Endothelial cell of umbilical vein (primary cell): Measurements from ENCODE around the gene POP7. TPM values are rescaled to one million over a fixed set of nuclear protein-coding genes. Genes with fewer than 3 reads are reported as not detected.

ENCODE experiments used
- BruUV-seq: library from RNA; stranded (reverse); fragments of 400-500 nt; replicated peaks from 2 replicates; lab custom pipeline; 2021; lab: Mats Ljungman, UMichigan
- CTCF ChIA-PET: fragments of 300-600, 350-600 bp; sonication (Branson Sonifier 250); formaldehyde crosslinking; loops from one replicate; lab custom pipeline; 2021; ENCODE audit warnings: antibody characterized with exemption, inconsistent platforms; lab: Charles Lee
- POLR2A ChIA-PET: fragments of 300-600, 350-600 bp; sonication (Branson Sonifier 250); formaldehyde crosslinking; loops from one replicate; lab custom pipeline; 2021; ENCODE audit warnings: antibody characterized with exemption, inconsistent platforms; lab: Charles Lee
- DNase-seq: peaks from one replicate; pipeline ENCODE4 v3.0.0-alpha.2; 2011; ENCODE audit warnings: low read depth, low spot score
- FAIRE-seq: peaks from 2 replicates; lab custom pipeline; 2011; peaks lifted over from hg19 to GRCh38; lab: Jason Lieb, UNC
- H2AFZ ChIP-seq: 2 replicates; pipeline ENCODE4 v1.6.0; 2012; ENCODE audit warnings: low read depth, low read length, control low read depth, inconsistent platforms
- H3K27ac ChIP-seq: 2 replicates; pipeline ENCODE4 v1.5.1; 2011; ENCODE audit warnings: low read depth, mild to moderate bottlenecking, control low read depth, low read length, moderate library complexity; ENCODE audit not compliant: insufficient read depth
- H3K27me3 ChIP-seq, 2 experiments: 2 replicates each; pipeline versions ENCODE4 v1.6.0 to v1.6.1; 2011; ENCODE audit warnings: low read length in 2 of 2, mixed read lengths in 1 of 2; ENCODE audit not compliant: control insufficient read depth in 2 of 2, insufficient read depth in 2 of 2
- H3K36me3 ChIP-seq, 2 experiments: 2 replicates in 1 of 2; 3 replicates in 1 of 2; pipeline ENCODE4 v1.5.1; 2011; ENCODE audit warnings: low read length in 2 of 2, mild to moderate bottlenecking in 1 of 2, moderate library complexity in 1 of 2; ENCODE audit not compliant: control insufficient read depth in 2 of 2, insufficient read depth in 2 of 2; ENCODE audit errors: extremely low read depth in 1 of 2
- H3K4me1 ChIP-seq: 3 replicates; pipeline ENCODE4 v1.5.1; 2011; ENCODE audit warnings: mild to moderate bottlenecking, low read length; ENCODE audit not compliant: control insufficient read depth, insufficient read depth; ENCODE audit errors: extremely low read depth
- H3K4me2 ChIP-seq: 2 replicates; pipeline ENCODE4 v1.6.1; 2011; ENCODE audit warnings: low read length, control low read depth, mixed read lengths; ENCODE audit not compliant: insufficient read depth
- H3K4me3 ChIP-seq, 3 experiments: fragments of 200-600 bp in 1 of 3; sonication (generic), shearing (Covaris generic) in 1 of 3; replicated peaks in 1 of 3; 2 replicates each; pipeline ENCODE4 v1.5.1; 2011 to 2016; ENCODE audit warnings: control low read depth in 3 of 3, low read length in 3 of 3, mild to moderate bottlenecking in 2 of 3, inconsistent platforms in 1 of 3, low read depth in 1 of 3, moderate library complexity in 1 of 3; ENCODE audit not compliant: insufficient read depth in 1 of 3
- H3K79me2 ChIP-seq: 2 replicates; pipeline ENCODE4 v1.6.0; 2012; ENCODE audit warnings: low read length, inconsistent platforms; ENCODE audit not compliant: control insufficient read depth, insufficient read depth
- H3K9ac ChIP-seq: replicated peaks from 2 replicates; pipeline ENCODE3; 2011; ENCODE audit warnings: low read length, control low read depth; ENCODE audit not compliant: insufficient read depth; ENCODE audit errors: extremely low read depth
- H3K9me1 ChIP-seq: replicated peaks from 3 replicates; pipeline ENCODE4 v1.6.0; 2011; ENCODE audit warnings: mild to moderate bottlenecking, low read length; ENCODE audit not compliant: control insufficient read depth, insufficient read depth; ENCODE audit errors: extremely low read depth
- H3K9me3 ChIP-seq: replicated peaks from 2 replicates; pipeline ENCODE4 v1.5.1; 2012; ENCODE audit warnings: low read length, inconsistent platforms; ENCODE audit not compliant: control insufficient read depth, insufficient read depth
- H4K20me1 ChIP-seq: replicated peaks from 2 replicates; pipeline ENCODE3; 2011; ENCODE audit warnings: mild to moderate bottlenecking, low read length; ENCODE audit not compliant: control insufficient read depth, insufficient read depth; ENCODE audit errors: extremely low read depth
- EZH2 ChIP-seq: IDR thresholded peaks from 2 replicates; pipeline ENCODE4 v1.6.1; 2012; ENCODE audit warnings: borderline replicate concordance, low read depth, mild to moderate bottlenecking, moderate library complexity, low read length, inconsistent platforms; ENCODE audit not compliant: severe bottlenecking
- FOS ChIP-seq: IDR thresholded peaks from 2 replicates; pipeline ENCODE4 v1.6.1; 2011; ENCODE audit warnings: mild to moderate bottlenecking, low read length, moderate library complexity, borderline replicate concordance; ENCODE audit not compliant: insufficient read depth
- GATA2 ChIP-seq: IDR thresholded peaks from 2 replicates; pipeline ENCODE4 v1.7.0; 2011; ENCODE audit warnings: low read depth, mild to moderate bottlenecking, moderate library complexity, mixed read lengths, low read length; ENCODE audit not compliant: insufficient read length, insufficient read depth
- JUN ChIP-seq: IDR thresholded peaks from 2 replicates; pipeline ENCODE4 v1.6.1; 2011; ENCODE audit warnings: borderline replicate concordance, low read depth; ENCODE audit not compliant: insufficient read length, insufficient read depth
- MYC ChIP-seq: IDR thresholded peaks from one replicate; pipeline ENCODE4 v1.6.1; 2011; ENCODE audit warnings: mild to moderate bottlenecking, low read depth, low read length
- POLR2A ChIP-seq: IDR thresholded peaks from 2 replicates; pipeline ENCODE4 v1.6.1; 2012; ENCODE audit warnings: low read depth, mild to moderate bottlenecking, control low read depth, low read length
- POLR2AphosphoS5 ChIP-seq: IDR thresholded peaks from 2 replicates; pipeline ENCODE4 v1.6.1; 2012; ENCODE audit warnings: low read depth, mild to moderate bottlenecking, control low read depth, low read length, moderate library complexity; ENCODE audit not compliant: insufficient read depth
- dilution Hi-C: fragments of 300-500 bp; cut with MboI; formaldehyde crosslinking; loops from one replicate; pipeline ENCODE4 v1.15.0; 2019; ENCODE audit warnings: low sequenced_read_pairs; ENCODE audit not compliant: extremely low pct_ligation_motif_present
- intact Hi-C: fragments of 100-400 bp; cut with micrococcal nuclease; formaldehyde crosslinking; loops from one replicate; pipeline ENCODE4 v1.10.0; 2022
- polyA plus RNA-seq, 4 experiments: library from polyadenylated mRNA; depleted of rRNA in 3 of 4; stranded (reverse) in 3 of 4; unstranded in 1 of 4; fragments of >200 nt; gene quantifications; 2 replicates each; pipeline versions ENCODE4 v1.2.1 to v1.2.3, GENCODE V29; 2011 to 2012; ENCODE audit warnings: missing spikeins in 1 of 4
- total RNA-seq: library from RNA; stranded (reverse); gene quantifications from 2 replicates; pipeline ENCODE4 v1.2.3, GENCODE V29; 2021
- TF ChIP-seq, protein P1 (sequence below), 2 donors: IDR thresholded peaks; 1 replicate in 1 of 2; 2 replicates in 1 of 2; pipeline ENCODE4 v1.5.1; 2011; ENCODE audit warnings: low read length in 2 of 2, mild to moderate bottlenecking in 2 of 2, moderate library complexity in 2 of 2, control low read depth in 1 of 2, inconsistent platforms in 1 of 2, low read depth in 1 of 2; ENCODE audit not compliant: insufficient read depth in 1 of 2; ENCODE audit errors: extremely low read depth in 1 of 2
- TF ChIP-seq, protein P2 (sequence below): IDR thresholded peaks from 2 replicates; pipeline ENCODE4 v1.6.1; 2011; ENCODE audit not compliant: insufficient read depth, insufficient read length

The POP7 gene
- total and polyA plus RNA-seq, 2 donors (not counting 3 experiments of a cell fraction or from before 2014, with no cell fraction given) = 47.4 to 48.8 TPM

DNA sequence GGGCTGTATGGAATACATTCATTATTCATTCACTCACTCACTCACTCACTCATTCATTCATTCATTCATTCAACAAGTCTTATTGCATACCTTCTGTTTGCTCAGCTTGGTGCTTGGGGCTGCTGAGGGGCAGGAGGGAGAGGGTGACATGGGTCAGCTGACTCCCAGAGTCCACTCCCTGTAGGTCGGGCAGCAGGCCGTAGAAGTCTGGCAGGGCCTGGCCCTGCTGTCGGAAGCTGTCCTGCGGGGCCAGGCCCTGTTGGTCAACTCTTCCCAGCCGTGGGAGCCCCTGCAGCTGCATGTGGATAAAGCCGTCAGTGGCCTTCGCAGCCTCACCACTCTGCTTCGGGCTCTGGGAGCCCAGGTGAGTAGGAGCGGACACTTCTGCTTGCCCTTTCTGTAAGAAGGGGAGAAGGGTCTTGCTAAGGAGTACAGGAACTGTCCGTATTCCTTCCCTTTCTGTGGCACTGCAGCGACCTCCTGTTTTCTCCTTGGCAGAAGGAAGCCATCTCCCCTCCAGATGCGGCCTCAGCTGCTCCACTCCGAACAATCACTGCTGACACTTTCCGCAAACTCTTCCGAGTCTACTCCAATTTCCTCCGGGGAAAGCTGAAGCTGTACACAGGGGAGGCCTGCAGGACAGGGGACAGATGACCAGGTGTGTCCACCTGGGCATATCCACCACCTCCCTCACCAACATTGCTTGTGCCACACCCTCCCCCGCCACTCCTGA is 16.7 kb downstream of the POP7 start:
- Histone ChIP-seq H3K27ac (no peak overlapping the region), H2AFZ (no peak overlapping the region), H3K4me1 (no peaks in the 10 kb centered on the region), H3K4me2 (no peak overlapping the region), H3K36me3 (no peaks in the 10 kb centered on the region), H3K4me3 (no peak overlapping the region), H3K9me3 (no peaks in the 10 kb centered on the region), H3K9me1 (no peaks in the 10 kb centered on the region), H4K20me1 (no peaks in the 10 kb centered on the region), H3K27me3 (peaks cover 29 to 34% of the 10 kb centered on the region in 2 experiments), H3K9ac (no peak overlapping the region), H3K79me2 (no peaks in the 10 kb centered on the region)
- CTCF ChIA-PET = interaction anchor here (1.8 to 2.2 kb wide), 2 partner anchors 17 to 134 kb away, joined by 5 to 13 read pairs; partner anchors contain the start of gene POP7
- no peak for FAIRE-seq
- no peak for DNase-seq
- POLR2A ChIA-PET = no interaction called here
- dilution Hi-C loops (loop anchor here (25.0 kb wide), 1 partner anchor 115 kb away; the partner anchor contains the start of gene EPHB4), intact Hi-C loops (no loop called here)
- BruUV-seq = no TSS peak
- TF ChIP-seq POLR2AphosphoS5 (no peak), POLR2A (no peak), GATA2 (no peak), MYC (no peak), FOS (no peak), JUN (no peak), EZH2 (no peak)
- TF ChIP-seq, protein P1, sequence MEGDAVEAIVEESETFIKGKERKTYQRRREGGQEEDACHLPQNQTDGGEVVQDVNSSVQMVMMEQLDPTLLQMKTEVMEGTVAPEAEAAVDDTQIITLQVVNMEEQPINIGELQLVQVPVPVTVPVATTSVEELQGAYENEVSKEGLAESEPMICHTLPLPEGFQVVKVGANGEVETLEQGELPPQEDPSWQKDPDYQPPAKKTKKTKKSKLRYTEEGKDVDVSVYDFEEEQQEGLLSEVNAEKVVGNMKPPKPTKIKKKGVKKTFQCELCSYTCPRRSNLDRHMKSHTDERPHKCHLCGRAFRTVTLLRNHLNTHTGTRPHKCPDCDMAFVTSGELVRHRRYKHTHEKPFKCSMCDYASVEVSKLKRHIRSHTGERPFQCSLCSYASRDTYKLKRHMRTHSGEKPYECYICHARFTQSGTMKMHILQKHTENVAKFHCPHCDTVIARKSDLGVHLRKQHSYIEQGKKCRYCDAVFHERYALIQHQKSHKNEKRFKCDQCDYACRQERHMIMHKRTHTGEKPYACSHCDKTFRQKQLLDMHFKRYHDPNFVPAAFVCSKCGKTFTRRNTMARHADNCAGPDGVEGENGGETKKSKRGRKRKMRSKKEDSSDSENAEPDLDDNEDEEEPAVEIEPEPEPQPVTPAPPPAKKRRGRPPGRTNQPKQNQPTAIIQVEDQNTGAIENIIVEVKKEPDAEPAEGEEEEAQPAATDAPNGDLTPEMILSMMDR (IDR thresholded peaks at IDR 0.05; ENCODE audit: extremely low read depth in 1 of 2, insufficient read depth in 1 of 2, low read depth in 1 of 2, low read length in 2 of 2) = no peak
- TF ChIP-seq, protein P2, sequence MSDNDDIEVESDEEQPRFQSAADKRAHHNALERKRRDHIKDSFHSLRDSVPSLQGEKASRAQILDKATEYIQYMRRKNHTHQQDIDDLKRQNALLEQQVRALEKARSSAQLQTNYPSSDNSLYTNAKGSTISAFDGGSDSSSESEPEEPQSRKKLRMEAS = no peak
